ENCODE measurements around the gene PLEKHA5.

The PLEKHA5 gene

GRCh38 chr12:19190292-19191031, 60.9 kb downstream of the PLEKHA5 start:
- H3F3A ChIP-seq (ENCODE audit: control insufficient read depth, insufficient read depth) = peaks cover 9% of the 10 kb centered on the region
- no peaks in the 10 kb centered on the region; the same call in 1 of the 2 replicates for H3K36me3 ChIP-seq (ENCODE audit: control insufficient read depth, low read length)
- peaks cover 52% of the 10 kb centered on the region for H3K4me1 ChIP-seq (ENCODE audit: control insufficient read depth, low read length)
- H3K27ac ChIP-seq (ENCODE audit: low read depth, low read length) = peak overlapping the region; percentile 65
- no peaks in the 10 kb centered on the region for H3K9me3 ChIP-seq (ENCODE audit: control insufficient read depth, insufficient read depth, low read length)
- TF ChIP-seq CTCF (IDR thresholded peaks at IDR 0.05; ENCODE audit: low read depth, low read length, poor library complexity, severe bottlenecking) = no peak
- no peak for TF ChIP-seq EZH2phosphoT487 (IDR thresholded peaks at IDR 0.05; ENCODE audit: borderline replicate concordance, low read length)
- H3K4me2 ChIP-seq (ENCODE audit: low read length) = peak overlapping the region; percentile 51
- peaks cover 15% of the 10 kb centered on the region for H3K79me2 ChIP-seq (ENCODE audit: control insufficient read depth, low read length)
- H3K9me2 ChIP-seq (replicated peaks; ENCODE audit: control insufficient read depth, low read length) = no peaks in the 10 kb centered on the region
- peak overlapping the region; percentile 19 for H3K4me3 ChIP-seq (ENCODE audit: low read length)
- no peaks in the 10 kb centered on the region for H3K27me3 ChIP-seq (ENCODE audit: control insufficient read depth, low read length)
- no peaks in the 10 kb centered on the region for H4K20me1 ChIP-seq (ENCODE audit: control insufficient read depth, insufficient read depth, low read depth, low read length)

DNA sequence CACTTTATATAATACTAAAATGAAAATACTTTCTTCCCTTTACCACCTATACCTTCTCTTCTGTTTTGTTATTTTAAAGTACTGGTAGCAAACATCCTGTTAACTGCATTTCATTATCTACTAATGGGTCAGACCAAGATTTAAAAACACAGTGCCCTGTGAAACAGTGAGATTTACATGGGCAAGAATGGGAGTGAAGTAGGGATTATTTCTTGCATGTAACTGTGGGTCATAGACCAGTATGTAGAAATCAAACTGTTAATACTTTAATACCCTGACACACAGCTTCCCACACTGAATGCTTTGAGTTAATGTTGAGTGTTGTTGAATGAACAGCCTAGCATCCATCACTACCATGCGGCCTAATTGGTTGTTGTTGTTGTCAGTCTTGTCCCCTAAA, 61.6 kb downstream of the PLEKHA5 start:
- no peaks in the 10 kb centered on the region for H3K9me2 ChIP-seq (replicated peaks; ENCODE audit: control insufficient read depth, low read length)
- no peaks in the 10 kb centered on the region for H4K20me1 ChIP-seq (ENCODE audit: control insufficient read depth, insufficient read depth, low read depth, low read length)
- TF ChIP-seq CTCF (IDR thresholded peaks at IDR 0.05; ENCODE audit: low read depth, low read length, poor library complexity, severe bottlenecking) = no peak
- no peak for TF ChIP-seq EZH2phosphoT487 (IDR thresholded peaks at IDR 0.05; ENCODE audit: borderline replicate concordance, low read length)
- peak overlapping the region; percentile 19; the same call in 1 of the 2 replicates for H3K4me3 ChIP-seq (ENCODE audit: low read length)
- no peaks in the 10 kb centered on the region for H3K27me3 ChIP-seq (ENCODE audit: control insufficient read depth, low read length)
- no peaks in the 10 kb centered on the region; the same call in 1 of the 2 replicates for H3K36me3 ChIP-seq (ENCODE audit: control insufficient read depth, low read length)
- no peaks in the 10 kb centered on the region for H3K9me3 ChIP-seq (ENCODE audit: control insufficient read depth, insufficient read depth, low read length)
- H3F3A ChIP-seq (ENCODE audit: control insufficient read depth, insufficient read depth) = peaks cover 9% of the 10 kb centered on the region
- H3K4me2 ChIP-seq (ENCODE audit: low read length) = peak overlapping the region; percentile 51
- H3K4me1 ChIP-seq (ENCODE audit: control insufficient read depth, low read length) = peaks cover 52% of the 10 kb centered on the region
- H3K79me2 ChIP-seq (ENCODE audit: control insufficient read depth, low read length) = peaks cover 15% of the 10 kb centered on the region
- peak overlapping the region; percentile 65 for H3K27ac ChIP-seq (ENCODE audit: low read depth, low read length)

DNA sequence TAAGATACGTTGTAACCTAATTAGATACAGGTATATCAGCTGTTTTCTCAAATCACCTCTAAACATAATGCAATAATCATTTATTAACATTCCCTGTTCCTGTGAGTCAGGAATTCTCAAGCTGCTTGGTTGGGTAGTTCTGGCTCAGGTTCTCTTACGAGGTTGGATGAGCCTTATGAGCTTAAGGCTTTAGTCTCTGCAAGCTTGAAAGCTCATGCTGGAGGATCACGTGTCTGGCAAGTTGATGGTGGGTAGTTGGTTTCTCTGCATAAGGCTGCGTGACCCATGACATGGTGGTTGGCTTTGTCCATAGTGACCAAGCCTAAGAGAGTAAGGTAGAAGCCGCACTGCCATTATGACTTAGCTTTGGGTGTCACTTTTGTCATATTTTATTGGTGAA, 62.0 kb downstream of the PLEKHA5 start:
- H4K20me1 ChIP-seq (ENCODE audit: control insufficient read depth, insufficient read depth, low read depth, low read length) = no peaks in the 10 kb centered on the region
- no peaks in the 10 kb centered on the region for H3K9me3 ChIP-seq (ENCODE audit: control insufficient read depth, insufficient read depth, low read length)
- H3K27me3 ChIP-seq (ENCODE audit: control insufficient read depth, low read length) = no peaks in the 10 kb centered on the region
- H3K36me3 ChIP-seq (ENCODE audit: control insufficient read depth, low read length) = no peaks in the 10 kb centered on the region; the same call in 1 of the 2 replicates
- H3K27ac ChIP-seq (ENCODE audit: low read depth, low read length) = peak overlapping the region; percentile 65
- no peaks in the 10 kb centered on the region for H3K9me2 ChIP-seq (replicated peaks; ENCODE audit: control insufficient read depth, low read length)
- H3K4me3 ChIP-seq (ENCODE audit: low read length) = no peak overlapping the region
- no peak overlapping the region for H3K4me2 ChIP-seq (ENCODE audit: low read length)
- H3K4me1 ChIP-seq (ENCODE audit: control insufficient read depth, low read length) = peaks cover 47% of the 10 kb centered on the region
- TF ChIP-seq CTCF (IDR thresholded peaks at IDR 0.05; ENCODE audit: low read depth, low read length, poor library complexity, severe bottlenecking) (no peak), EZH2phosphoT487 (IDR thresholded peaks at IDR 0.05; ENCODE audit: borderline replicate concordance, low read length) (no peak)
- H3F3A ChIP-seq (ENCODE audit: control insufficient read depth, insufficient read depth) = peaks cover 9% of the 10 kb centered on the region
- H3K79me2 ChIP-seq (ENCODE audit: control insufficient read depth, low read length) = peaks cover 15% of the 10 kb centered on the region
